NOMO-1 (cell line): ENCODE measurements around the gene ADAMTS17.
"Not testable (repeated sequence)": the region's sequence is repeated elsewhere in the genome, so short reads cannot be mapped to it uniquely, and the experiment has no call there.

Experiments used
- DNase-seq, 2 experiments: peaks; one replicate each; lab custom pipeline; 2025; ENCODE audit not compliant: unreplicated experiment in 2 of 2; lab: John Stamatoyannopoulos, UW

The ADAMTS17 gene

GRCh38 chr15:99986297-99987118, 355.3 kb downstream of the ADAMTS17 start:
- DNase-seq: peak; percentile 41 to 62

- DNase-seq: no peak
Measured at GRCh38 chr15:99985878-99986277, 355.9 kb downstream of the ADAMTS17 start.

- DNase-seq: no peak
Measured at GRCh38 chr15:99984491-99985243, 357.1 kb downstream of the ADAMTS17 start.

GRCh38 chr15:99983886-99984286, 357.9 kb downstream of the ADAMTS17 start:
- no peak for DNase-seq

- no peak for DNase-seq
Measured at GRCh38 chr15:99983171-99983885, 358.4 kb downstream of the ADAMTS17 start.

- DNase-seq: no peak
Measured at GRCh38 chr15:99982662-99983061, 359.1 kb downstream of the ADAMTS17 start.

- no peak for DNase-seq
Measured at GRCh38 chr15:99981839-99982658, 359.7 kb downstream of the ADAMTS17 start.

GRCh38 chr15:99981191-99981647, 360.6 kb downstream of the ADAMTS17 start:
- DNase-seq: no peak

- DNase-seq: no peak
Measured at GRCh38 chr15:99980752-99981151, 361.0 kb downstream of the ADAMTS17 start.

- not testable (repeated sequence) for DNase-seq
Measured at GRCh38 chr15:99979886-99980285, 361.9 kb downstream of the ADAMTS17 start.

GRCh38 chr15:99979371-99979770, 362.4 kb downstream of the ADAMTS17 start:
- DNase-seq: no peak

- no peak for DNase-seq
Measured at GRCh38 chr15:99978426-99978825, 363.3 kb downstream of the ADAMTS17 start.

GRCh38 chr15:99977929-99978328, 363.8 kb downstream of the ADAMTS17 start:
- no peak for DNase-seq

GRCh38 chr15:99976811-99977271, 364.9 kb downstream of the ADAMTS17 start:
- no peak for DNase-seq

- no peak for DNase-seq
Measured at GRCh38 chr15:99976000-99976399, 365.8 kb downstream of the ADAMTS17 start.

GRCh38 chr15:99974246-99974645, 367.5 kb downstream of the ADAMTS17 start:
- no peak for DNase-seq

- DNase-seq: no peak
Measured at GRCh38 chr15:99973351-99973750, 368.4 kb downstream of the ADAMTS17 start.

GRCh38 chr15:99970891-99971430, 370.8 kb downstream of the ADAMTS17 start:
- DNase-seq: no peak

- no peak for DNase-seq
Measured at GRCh38 chr15:99969261-99969920, 372.4 kb downstream of the ADAMTS17 start.
